Activated CD4-positive, alpha-beta T cell treated with anti-CD3 and anti-CD28 coated beads, Interleukin-2, amount 50 U/mL, for 1 hour (primary cell): Measurements from ENCODE around the gene CDH11.

Source experiments
- DNase-seq: peaks from one replicate; pipeline ENCODE4 v3.0.0-alpha.2; 2020

CDH11 gene

GRCh38 chr16:65116818-65117430 is 4.9 kb downstream of the CDH11 start:
- DNase-seq: no peak

GRCh38 chr16:65116216-65116615 is 5.6 kb downstream of the CDH11 start:
- no peak for DNase-seq

DNA sequence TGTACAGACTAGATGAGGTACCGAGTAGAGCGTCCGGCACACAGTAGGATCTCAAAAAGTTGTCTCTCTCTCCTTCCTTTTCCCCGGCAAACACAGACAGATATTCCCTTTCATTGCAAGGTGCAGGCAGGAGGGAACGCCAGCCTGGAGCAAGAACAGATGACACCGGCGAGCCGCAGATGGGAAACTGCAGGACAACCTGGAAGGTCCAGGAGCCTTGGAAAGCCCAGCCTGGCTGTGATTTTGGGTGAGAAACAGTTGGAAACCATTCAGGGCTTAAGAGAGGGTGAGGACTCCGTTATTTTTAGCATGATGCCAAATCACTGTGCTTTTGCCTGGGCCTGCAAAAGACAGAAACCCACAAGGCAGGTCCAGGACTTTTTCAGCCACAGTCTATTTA is 7.3 kb downstream of the CDH11 start:
- no peak for DNase-seq

- no peak for DNase-seq
Measured at GRCh38 chr16:65113441-65113840, 8.4 kb downstream of the CDH11 start.

- DNase-seq: no peak
Measured at GRCh38 chr16:65111306-65111705, 10.6 kb downstream of the CDH11 start.

GRCh38 chr16:65106757-65107156 is 15.1 kb downstream of the CDH11 start:
- DNase-seq: no peak

DNA sequence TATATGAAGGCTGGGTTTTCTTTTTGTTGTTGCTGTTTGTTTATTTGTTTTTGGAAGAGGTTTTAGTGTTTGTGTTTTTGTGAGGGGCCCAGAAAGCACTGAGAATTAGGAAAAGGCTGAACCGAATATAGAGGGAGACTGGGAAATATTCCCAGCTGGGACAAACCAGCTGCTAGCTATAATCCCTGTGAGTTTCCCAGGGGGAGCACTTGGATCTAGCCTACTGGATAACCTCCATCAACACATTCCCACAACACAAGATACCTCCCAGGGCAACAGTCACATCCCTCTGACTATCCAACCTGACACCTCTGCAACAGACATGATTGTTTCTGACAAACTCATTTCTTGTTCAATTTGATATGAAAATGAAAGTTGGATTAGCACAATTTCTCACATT is 16.7 kb downstream of the CDH11 start:
- DNase-seq: no peak

- DNase-seq: no peak
Measured at GRCh38 chr16:65104471-65104870, 17.4 kb downstream of the CDH11 start.

DNA sequence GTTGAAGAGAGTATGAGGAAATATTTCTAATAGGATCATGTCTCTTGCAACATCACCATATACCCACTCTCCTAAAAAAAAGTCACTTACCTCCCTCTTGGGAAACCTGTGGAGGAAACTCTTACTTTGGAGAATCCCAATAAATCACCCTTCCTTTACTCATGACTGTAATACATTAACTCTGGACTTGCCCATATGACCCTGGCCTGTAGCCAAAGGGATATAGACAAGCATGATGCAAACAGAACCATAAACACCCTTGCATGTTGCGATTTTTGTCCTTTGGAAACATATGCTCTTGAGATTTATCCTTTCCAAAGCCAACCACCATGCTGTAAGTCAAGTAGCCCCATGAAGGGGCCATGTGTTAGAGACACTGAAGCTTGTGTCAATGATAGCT is 19.5 kb downstream of the CDH11 start:
- no peak for DNase-seq

GRCh38 chr16:65101009-65101408 is 20.9 kb downstream of the CDH11 start:
- no peak for DNase-seq

GRCh38 chr16:65099607-65100006 is 22.3 kb downstream of the CDH11 start:
- no peak for DNase-seq

- no peak for DNase-seq
Measured at GRCh38 chr16:65098916-65099315, 22.9 kb downstream of the CDH11 start.

DNA sequence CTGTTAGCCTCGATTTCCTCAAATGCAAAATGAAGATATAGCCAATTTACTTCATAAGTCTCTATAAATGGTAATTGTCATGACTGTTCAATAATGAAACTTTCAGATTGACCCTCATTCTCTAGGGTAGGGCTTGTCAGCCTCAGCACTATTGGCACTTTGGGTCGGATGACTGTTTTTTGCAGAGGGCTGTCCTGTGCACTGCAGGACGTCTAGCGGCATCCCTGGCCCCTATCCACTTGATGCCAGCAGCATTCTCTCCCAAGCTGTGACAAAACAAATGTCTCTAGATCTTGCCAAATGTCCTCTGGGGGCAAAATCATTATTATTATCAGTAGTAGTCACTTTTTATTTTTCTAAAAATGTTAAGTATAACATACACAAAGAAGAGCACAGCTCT is 24.6 kb downstream of the CDH11 start:
- DNase-seq: no peak

- no peak for DNase-seq
Measured at GRCh38 chr16:65095906-65096305, 26.0 kb downstream of the CDH11 start.

- no peak for DNase-seq
Measured at GRCh38 chr16:65095090-65095728, 26.7 kb downstream of the CDH11 start.

- DNase-seq: no peak
Measured at GRCh38 chr16:65094009-65094408, 27.9 kb downstream of the CDH11 start.

- DNase-seq: no peak
Measured at GRCh38 chr16:65083164-65083857, 38.6 kb downstream of the CDH11 start.

DNA sequence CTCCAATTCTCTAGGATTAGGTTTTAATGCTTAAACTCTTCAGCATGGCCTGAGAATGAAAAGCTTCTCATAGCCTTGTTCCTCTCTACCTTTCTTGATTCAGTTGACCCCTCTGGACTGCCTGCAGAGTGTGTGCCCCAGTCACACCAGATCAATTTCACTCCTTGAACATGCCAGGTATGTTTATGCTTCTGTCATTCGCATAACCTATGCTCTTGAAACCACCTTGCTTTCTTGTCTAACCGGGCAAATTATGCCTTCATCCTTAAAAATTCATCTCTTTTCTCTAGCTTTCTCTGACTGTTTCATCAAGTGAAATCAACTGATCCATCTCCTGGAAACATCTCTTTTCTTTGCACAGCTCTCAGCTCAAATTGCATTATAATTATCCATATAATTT is 42.3 kb downstream of the CDH11 start:
- no peak for DNase-seq

DNA sequence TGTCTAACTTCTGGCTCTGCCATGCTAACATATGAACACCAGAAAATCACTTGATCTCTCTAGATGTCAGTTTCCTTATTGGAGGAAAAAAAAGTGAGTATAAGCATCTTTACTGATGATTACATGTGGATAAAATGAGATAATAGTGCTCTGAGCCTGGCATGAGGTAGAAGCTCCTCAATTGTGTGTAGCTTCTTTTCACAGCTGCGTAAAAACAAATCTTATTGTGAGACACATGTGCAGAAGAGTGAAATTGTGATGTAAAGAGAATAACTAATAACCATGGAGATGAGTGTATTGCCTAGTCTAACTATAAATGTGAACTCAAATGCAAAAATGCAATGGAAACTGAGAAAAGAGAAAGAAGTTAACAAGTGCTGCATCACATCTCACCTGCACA is 44.7 kb downstream of the CDH11 start:
- no peak for DNase-seq

GRCh38 chr16:65075877-65076276 is 46.0 kb downstream of the CDH11 start:
- DNase-seq: no peak

- no peak for DNase-seq
Measured at GRCh38 chr16:65071433-65072311, 50.2 kb downstream of the CDH11 start.

- no peak for DNase-seq
Measured at GRCh38 chr16:65070831-65071432, 50.9 kb downstream of the CDH11 start.

GRCh38 chr16:65069766-65070165 is 52.1 kb downstream of the CDH11 start:
- no peak for DNase-seq
